LNCaP clone FGC (cell line): ENCODE data around the gene MRPL3.
A peak's percentile ranks its signal among the peaks of the same experiment; 100 is the strongest.

ENCODE experiments used
- DNase-seq: peaks from one replicate; pipeline ENCODE4 v3.0.0-alpha.2; 2011; ENCODE audit warnings: low read depth
- H3K4me3 ChIP-seq: 2 replicates; pipeline ENCODE4 v1.5.1; 2011; ENCODE audit warnings: mild to moderate bottlenecking, low read depth, low read length, control low read depth
- TF ChIP-seq, protein P1 (sequence below): IDR thresholded peaks from 2 replicates; pipeline ENCODE4 v1.5.1; 2012; ENCODE audit warnings: mild to moderate bottlenecking; ENCODE audit not compliant: control insufficient read depth, insufficient read depth; ENCODE audit errors: extremely low read depth

MRPL3 gene

DNA sequence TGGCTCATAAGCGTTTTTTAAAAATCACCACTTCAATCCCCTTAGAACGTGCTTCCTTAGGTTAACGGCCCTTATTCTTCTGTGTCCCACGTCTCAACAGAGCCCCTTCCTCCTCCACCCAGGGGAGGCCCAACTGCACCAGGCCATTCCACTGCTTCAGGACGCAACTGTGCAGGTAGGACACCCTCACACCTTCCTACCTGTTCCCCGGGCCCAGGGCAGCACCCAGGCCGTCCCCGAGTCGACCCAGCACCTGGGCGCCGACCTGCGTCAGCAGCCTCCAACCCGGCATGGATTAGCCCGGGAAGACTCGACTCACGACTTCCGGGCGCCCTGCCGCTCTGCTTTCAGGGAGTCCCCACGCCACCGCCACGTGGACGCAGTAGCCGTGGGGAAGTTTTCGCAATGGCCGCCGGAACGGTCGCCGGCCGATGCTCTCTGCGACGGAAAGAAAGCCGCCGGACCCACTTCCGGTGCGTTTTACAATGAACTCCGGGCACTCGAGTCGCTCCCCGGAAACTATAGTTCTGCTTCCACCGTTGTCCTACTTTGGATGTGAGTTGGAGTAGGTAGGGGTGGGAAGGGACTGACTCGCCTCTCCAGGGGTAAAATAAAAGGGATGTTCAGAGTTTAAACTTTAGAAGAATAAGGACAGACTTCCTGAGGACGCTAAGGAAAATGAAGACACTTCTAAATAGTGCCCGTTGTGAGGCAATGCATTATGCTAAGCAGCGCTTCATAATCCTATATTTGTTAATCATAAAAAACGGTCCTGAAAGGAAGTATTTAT, at the start of gene MRPL3:
TSS of gene MRPL3 (minus strand) at position 442 of the 790 bp plus-strand sequence. CDS start at position 292, 150 bp downstream.
- TF ChIP-seq, protein P1, sequence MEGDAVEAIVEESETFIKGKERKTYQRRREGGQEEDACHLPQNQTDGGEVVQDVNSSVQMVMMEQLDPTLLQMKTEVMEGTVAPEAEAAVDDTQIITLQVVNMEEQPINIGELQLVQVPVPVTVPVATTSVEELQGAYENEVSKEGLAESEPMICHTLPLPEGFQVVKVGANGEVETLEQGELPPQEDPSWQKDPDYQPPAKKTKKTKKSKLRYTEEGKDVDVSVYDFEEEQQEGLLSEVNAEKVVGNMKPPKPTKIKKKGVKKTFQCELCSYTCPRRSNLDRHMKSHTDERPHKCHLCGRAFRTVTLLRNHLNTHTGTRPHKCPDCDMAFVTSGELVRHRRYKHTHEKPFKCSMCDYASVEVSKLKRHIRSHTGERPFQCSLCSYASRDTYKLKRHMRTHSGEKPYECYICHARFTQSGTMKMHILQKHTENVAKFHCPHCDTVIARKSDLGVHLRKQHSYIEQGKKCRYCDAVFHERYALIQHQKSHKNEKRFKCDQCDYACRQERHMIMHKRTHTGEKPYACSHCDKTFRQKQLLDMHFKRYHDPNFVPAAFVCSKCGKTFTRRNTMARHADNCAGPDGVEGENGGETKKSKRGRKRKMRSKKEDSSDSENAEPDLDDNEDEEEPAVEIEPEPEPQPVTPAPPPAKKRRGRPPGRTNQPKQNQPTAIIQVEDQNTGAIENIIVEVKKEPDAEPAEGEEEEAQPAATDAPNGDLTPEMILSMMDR: no peak
- peak within 1 kb of the TSS; percentile 83 for H3K4me3 ChIP-seq
- peak; percentile 71 for DNase-seq

DNA sequence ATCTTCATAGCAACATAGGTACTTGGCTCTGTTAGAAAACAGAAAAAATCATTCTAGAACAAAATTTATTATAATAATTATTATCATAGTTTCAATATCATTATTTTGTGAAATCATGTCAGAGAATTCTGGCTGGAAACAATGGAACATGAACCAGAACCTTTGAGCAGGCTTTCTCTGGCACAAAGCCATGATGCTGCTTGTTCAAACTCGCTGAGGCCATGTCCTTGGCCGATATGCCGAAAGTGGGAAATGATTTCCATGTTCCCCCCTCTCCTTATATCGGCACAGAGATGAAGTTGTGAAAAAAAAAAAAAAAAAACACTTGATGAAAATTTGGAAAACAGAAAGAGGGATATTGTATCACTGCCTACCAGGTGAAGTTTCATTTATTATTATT, 49.0 kb upstream of the MRPL3 start:
- TF ChIP-seq, protein P1: no peak
- no peak overlapping the region for H3K4me3 ChIP-seq

DNA sequence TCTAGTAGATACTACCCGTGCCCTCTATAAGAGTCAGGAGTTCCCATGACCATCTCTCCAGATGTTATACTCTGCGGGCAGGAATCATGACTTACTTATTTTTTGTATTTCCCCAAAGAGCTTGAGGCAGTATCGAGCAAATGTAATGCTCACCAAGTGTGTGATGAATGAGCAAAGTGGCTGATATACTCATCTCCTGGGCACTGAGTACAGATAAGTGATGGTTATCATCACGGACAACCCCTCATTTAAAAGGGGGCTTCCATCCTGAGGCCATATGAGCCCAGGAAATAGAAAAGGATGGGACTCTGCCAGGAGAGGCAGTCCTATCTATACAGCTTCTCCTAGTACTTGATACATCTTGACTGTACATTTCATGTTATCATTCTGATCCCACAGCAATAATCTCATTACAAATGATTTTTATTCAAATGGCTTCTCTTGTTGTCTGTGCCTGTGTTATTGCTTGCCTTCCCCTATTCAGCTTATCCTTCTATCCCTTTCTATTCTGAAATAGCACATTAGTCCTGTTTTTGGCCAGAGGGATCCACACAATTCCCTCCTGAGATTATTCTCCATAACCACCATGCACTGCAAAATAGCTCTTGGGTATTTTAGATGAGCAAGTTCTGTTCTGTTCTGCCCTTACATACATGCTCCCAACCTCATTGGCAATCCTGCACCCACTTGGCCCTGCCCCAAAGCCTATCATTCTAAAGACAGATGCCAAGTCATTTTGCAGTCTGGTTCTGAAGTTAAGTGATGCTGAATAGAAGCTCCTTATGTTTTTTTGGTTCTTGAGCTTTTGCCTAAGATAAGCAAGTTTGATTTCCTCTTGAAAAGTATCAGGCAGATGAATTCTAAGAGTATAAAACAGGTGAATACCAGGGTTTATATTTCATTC, 48.0 kb upstream of the MRPL3 start:
- TF ChIP-seq, protein P1: no peak
- DNase-seq: no peak
- no peak overlapping the region for H3K4me3 ChIP-seq

More for the DNA sequence above, 49.0 kb upstream of the MRPL3 start:
- no peak for DNase-seq

DNA sequence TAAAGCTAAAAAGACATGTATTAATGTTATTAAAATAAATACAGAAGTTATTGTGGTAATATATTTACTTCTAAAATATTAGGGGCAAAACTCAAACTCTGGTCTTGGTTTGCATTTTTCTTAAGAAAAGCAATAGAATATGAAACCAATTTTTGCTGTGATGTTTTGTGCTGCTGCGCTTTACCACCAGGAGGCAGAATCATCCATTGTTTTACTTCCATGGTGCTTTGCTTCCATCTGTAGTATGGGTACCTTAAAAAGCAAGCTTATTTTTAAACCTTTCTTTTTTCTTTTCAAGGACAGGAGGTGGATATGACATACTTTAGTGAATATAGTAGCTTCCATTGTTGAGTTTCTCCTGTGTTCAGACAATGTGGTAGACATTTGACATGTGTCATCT, 46.6 kb upstream of the MRPL3 start:
- DNase-seq: no peak
- no peak overlapping the region for H3K4me3 ChIP-seq
- TF ChIP-seq, protein P1: peak; percentile 59

DNA sequence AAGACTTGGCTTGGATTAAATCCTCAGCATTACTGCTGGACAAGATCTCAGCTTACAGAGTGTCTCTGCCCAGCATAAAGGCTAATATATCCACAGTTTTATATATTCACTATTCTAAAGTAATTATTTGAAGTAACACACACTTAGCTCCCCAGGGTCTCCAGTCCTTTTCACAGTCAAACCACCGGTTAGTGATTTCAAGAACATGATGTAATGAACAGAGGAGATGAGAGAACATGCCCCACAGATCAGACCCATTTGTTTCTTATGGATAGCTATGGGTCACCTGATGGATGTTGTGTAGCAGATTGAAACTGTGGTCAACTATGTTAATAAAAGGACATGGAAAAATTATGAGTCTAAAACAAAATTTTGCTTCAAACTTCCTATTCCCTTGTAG, 44.8 kb upstream of the MRPL3 start:
- TF ChIP-seq, protein P1: no peak
- H3K4me3 ChIP-seq: no peak overlapping the region

DNA sequence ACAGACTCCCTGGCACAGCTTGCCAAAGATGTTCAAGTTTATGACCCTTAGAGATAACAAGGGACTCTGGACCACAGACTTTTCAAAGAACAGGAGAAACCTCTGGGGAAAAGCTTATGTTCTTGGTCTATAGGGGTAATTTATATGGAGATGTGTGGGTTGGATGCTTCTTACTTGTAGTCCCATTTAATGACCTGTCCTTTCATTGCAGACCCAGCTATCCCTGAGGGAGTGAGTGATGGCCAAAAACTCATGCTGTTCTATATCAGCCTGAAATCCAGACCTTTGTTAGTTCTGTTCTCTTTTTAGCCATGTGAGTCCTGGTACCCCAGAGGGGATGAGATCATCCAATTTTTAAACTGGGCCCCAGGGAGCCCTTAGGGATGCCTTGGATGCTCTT, 43.7 kb upstream of the MRPL3 start:
- no peak for DNase-seq
- TF ChIP-seq, protein P1: no peak
- no peak overlapping the region for H3K4me3 ChIP-seq

More for the DNA sequence above, 44.8 kb upstream of the MRPL3 start:
- DNase-seq: no peak
